ENCODE measurements around the gene ELFN1.

ELFN1 gene

DNA sequence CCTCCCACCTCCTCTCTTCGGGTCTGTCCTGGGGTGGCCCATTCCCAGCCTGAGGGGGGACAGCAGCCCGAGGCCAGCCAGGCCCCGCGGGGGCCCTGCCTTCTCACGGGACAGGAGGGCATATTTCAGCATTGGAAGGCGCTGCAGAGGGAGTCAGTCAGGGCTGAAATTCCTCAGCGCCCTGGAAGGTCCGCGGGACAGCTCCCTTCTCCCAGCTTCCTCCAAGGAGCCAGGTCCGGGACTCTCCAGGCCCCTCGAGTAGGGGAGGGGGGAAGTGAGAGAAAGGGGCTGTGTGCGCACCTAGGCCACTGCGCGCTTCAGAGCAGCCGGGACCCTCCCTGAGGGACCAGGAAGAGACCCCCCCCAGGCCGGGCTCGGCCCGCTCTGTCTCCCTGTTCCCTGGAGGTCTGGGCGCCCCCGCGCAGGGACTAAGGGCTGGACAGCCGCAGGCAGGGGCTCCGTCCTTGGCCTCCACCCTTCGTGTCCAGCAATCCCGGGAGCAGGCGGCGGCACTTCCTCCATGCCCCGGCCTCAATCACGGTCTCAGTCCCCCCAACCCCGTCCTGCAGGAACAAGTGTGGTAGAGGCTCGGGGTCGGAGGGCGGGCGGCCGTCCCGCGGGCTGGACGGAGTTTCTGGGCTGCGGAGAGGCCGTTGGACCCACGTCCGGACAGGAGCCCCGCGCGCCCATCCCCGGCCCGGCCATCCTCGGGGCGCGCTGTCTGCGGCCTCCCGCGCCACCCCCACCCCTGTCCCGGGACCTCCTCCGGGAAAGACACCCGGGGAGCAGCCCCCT is 6.0 kb upstream of the ELFN1 start:
- no peak for DNase-seq (ENCODE audit: low read depth in 2 of 2)

DNA sequence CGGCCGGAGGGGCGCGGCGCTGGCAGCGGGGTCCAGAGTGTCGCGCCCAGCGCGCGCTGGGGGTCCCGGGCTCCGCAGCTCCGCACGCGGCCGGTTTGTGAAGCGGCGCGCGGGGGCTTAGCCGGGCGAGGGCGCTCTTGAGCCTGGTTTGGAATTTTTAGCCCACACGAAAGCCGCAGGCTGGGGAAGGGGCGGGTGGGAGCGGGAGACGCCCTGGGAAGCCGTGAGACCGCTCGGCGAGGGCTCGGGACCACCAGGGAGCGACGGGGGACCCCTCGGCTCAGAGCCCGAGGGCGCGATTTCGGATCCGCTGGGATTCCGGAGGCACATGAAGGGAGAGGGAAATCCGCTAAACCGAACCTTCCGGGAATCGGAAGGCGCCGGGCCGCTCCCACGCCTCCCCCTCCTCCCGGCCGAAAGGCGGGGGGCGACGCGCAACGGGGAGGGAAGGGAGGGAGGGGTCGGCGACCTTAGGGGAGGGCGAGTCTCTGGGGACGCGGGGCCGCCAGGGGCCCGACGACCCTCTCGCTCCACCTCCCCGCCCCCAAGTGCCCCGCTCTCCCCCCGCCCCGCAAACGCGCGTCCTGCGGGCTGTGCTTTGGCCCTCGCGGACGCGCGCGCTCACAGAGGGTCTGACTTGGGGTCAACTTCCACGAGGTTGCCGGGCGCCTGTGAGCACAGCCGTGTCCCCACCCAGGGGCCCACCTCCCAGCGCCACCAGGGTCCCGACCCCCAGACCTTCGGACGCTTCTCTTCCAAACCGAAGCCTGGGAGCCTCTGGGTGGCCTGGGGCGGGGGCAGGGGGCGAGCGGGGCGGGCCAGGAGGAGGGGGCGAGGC is 5.1 kb upstream of the ELFN1 start:
- DNase-seq (ENCODE audit: low read depth in 2 of 2), result no peak

DNA sequence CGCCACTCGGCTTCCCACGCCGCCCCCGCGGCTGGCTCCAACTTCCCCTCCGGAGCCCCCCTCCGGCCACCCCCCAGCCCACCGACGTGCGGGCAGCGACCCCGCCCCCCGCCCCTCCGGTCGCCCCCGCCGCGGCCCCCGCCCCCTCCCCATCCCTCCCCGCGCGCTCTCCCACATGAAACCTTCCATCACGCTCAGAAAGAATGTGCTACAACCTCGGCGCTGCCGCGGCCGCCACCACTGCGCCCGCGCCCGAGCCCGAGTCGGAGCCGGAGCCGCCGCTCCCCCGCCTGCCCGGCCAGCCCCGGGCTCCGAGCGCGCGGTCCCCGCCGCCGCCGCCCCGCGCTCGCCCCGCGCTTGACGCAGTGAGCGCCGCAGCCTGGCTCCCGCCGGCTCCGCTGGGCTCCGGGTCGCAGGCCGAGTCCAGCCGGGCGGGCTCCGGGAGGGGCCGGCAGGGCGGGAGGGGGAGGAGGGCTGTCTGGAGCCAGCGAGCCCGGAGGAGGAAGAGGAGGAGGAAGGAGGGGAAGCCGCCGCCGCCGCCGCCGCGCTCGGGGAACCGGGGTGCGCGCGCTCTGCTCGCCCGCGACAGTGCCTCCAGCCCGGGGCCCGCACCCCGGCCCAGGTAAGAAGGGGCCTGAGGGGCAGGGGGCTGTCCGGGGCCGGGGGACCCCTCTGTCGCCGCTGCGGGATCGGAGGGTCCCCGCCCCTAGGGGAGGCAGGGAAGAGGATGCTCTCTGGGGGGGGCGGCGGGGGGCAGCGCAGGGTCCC is 4.3 kb upstream of the ELFN1 start:
- no peak for DNase-seq (ENCODE audit: low read depth in 2 of 2)

DNA sequence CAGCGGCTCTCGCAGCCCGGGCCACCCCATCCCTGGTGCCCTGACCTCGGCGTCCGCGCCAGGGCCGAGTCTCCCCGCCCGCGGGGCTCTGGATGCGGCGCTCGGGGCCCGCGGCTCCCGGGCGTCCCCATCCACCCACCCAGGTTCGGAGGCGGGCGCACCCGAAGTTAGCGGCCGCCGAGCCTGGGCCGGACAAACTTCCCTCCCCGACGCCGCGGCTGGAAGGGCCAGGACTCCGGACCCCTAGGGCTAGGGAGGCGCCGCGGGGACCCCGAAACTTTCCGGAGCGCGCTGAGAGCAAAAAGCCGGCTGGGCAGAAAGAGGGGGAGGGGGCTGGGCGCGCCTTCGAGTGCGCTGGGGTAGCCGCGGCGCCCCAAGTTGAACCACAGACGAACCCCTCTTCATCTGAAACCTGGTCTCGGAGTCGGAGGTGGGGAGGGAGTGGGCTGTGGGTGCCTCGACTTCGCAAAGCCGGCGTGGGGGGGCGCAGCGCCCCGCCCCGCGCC is 3.7 kb upstream of the ELFN1 start:
- no peak for DNase-seq (ENCODE audit: low read depth in 2 of 2)

DNA sequence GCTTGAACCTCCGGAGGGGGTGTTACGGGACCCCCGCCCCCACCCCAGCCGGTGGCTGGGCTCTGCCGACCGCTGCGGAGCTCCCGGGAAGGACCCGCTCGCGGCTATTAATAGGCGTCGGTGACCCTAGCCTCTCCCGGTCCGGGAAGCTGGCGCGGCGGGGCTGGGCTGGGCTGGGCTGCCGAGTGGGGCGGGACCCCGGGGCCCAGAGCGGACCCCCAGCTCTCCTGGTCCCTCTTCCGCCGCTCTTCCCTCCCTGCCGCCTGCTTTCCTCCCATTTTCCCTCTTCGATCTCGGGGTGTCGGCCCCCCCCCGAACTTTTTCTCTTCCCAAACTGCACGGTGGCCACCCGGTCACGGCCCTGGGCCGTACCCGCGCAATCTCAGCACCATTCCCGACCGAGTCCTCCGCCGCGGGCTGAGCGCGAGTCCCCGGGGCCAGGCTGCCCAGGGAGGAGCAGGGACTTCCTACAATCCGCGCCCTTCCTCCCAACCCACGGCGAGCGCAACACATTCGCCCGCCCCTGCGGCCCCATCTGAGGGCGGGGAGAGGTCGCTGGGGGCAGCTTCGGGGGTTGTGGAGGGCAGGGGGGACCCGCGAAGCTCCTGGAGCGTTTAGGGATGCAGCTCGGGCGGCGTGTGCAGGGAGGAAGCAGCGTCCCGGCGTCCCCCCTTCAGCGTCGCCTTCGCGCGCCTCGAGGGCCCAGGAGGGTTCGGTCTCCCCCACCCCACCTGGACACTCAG is 3.1 kb upstream of the ELFN1 start:
- DNase-seq (ENCODE audit: low read depth in 2 of 2), result no peak

DNA sequence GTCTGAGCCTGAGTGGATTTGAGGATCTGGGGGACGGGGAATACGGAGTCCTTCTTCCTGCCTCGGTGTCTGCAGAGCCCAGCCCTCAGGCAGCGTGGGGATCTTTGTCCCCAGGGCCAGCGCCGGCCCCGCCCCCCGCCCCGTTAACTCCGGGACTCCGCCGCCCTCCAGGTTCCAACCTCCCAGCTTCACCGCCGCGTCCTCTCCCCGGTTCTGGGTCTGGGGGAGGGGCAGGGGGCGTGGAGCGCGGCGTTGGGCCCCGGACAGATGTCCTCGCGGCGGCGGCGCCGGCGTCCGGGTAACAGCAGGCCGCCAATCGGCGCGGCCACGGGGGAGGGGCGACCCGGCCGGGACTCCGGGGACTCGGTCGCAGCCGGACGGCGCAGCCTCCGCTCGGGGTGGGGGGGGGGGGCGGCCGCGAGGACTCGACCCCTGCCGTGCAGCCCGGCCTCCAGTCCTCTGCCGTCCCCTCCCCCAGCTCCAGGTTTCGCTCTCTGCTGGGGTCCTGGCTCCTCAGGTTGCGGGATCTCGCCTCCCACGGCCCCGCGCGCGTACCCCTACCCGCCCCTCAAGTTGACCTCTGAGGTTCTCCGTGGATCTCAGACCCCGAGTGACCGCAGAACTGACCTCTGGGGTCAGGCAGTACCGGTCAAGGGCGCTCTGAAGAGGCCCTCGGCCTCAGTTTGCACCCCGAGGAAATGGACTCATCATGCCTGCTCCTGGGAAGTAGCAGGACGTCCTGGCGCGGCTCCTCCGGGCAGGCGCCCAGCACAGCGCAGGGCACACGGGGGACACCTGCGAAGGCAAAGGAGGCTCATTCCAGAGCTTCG is 2.3 kb upstream of the ELFN1 start:
- DNase-seq (ENCODE audit: low read depth in 2 of 2), result no peak

DNA sequence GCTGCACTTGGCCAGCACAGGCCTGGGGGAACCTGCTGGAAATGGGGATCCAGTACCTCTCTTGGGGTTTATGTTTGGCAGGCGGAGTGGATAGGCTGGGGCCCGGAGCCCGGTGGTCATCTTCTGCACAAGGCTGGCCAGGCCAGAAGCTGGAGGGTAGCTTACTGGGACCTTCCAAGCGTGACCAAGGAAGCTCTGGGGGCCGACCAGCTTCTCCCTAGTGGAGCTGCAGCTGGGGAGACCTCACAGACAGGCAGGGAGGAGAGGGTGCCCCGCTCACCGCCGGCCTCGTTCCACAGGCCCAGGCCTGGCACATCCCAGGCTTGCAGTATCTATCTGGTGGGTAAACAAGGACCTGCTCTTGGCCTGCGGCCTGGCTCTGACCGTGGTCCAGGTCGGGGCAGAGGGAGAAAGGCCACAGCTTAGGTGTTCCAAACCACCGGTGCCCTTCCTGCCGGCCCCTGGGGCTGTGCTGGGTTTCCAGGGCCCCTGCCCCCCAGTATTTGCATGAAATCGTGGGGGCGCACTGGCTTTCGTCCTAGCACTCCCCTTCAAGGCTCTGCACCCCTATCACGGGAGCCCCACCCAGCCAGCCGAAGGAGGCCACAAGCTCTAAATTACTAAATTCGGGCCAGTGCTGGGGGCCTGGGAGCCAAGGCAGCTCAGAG is 1.5 kb upstream of the ELFN1 start:
- no peak for DNase-seq (ENCODE audit: low read depth in 2 of 2)

DNA sequence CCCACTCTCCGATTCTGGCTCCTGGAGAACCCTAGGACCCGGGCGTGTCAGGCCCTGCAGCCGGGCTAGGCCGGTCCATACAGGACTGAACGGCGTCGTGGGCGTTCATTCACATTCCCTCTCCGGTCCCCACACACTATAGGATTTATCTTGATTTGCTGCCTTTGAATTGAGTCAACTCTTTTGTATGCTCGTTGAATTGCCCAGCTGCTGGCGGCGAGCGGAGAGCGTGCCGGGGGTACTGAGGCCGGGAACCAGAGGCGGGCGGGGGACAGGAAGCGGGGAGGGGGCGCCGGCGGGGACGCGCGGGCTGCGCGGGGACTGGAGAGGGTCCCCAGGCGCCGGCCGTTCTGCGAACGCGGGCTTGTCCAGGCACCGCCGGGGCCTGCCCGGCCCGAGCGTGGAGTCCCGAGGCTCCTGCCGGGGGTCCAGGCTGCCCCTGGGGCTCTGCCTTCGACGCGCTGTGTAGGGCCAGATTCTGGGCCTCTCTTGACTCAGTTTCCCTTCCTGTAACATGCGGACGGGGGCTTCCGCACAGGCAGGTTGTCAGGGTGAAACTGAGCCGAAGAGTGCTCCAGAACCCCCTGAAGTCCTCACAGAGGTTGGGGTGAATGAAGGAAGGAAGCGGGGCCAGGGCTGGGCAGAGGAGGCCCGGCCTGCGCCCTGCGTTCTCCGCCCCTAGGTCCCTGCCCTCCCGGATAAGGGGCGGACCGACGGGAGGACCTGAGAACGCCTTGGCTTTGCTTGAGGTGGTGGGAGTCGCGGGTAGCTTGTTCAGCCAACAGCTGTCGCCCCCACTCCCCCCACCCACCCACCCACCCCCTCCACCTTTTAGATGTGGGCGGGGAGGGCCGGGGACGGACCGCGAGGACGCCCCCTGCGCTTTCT is 769 bp upstream of the ELFN1 start:
- no peak for DNase-seq (ENCODE audit: low read depth in 2 of 2)

DNA sequence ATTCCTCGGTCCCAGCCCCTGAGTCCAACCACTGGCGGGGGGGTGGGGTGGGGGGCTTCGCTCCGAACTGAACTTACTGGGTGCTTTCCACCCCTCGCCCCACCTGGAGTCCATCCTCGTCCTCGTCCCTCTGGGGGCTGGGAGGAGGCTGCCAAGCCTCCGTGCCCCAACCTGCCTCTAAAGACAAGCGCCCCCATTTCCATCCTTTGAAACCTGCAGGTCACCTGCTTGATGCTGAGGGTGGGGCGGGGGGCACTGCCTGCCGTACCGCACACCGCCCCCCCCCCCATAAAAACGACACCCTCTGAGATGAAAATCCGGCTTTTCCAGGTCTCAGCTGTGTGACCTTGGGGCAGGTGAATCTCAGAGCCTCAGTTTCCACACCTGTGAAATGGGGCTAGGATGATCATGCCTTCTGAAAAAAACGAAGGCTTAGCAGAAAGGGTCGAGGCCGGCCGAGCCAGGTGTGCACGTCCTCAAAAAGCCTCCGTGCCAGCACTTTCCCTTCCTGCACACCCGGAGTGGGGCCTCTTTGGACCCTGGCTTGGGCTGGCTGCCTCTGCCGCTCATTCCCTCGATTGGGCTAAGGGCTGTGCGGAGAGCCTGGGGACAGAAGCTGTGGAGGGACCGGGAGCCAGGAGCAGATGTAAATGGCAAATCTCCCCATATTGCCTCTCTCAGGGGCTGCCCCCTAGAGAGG is 967 bp downstream of the ELFN1 start:
- DNase-seq (ENCODE audit: low read depth in 2 of 2), result no peak

DNA sequence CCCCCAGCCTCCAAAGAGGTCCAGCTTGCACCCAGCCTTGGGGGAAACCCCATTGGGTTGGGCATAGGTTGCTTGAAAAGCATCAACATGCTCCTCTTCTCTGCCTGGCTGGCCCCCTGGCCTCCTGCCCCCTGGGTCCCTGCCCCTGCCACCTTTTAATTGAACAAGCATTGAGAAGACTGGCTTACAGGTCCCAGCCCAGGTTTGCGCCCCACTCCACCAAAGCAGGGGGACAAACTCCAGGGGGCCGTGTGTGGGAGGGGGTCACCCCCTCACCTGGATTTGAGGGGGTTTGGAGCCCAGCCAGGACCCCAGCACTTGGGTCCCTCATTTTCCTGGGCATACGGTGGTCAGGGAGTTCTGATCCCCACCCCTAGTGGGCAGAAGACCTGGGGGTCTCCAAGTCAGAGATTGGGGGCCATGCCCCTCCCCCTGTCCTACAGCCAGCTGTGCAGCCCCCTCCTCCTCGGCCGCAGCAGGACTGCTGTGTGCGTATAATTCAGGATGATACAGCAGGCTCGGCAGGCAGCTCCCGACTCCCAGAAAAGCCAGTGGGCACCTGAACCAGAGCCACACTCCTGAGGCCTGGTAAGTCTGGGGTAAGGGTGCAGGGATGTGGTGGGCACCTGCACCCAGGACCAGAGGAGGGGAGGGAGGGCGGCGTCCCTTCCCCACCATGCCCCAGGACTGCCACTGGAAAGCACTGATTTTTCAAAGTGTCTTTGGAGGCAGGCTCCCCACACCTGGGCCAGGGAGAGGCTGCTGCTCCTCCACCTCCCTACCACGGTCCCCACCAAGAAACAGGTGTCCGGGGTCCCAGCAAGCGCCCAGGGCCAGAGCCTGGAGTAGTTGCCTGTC is 1.7 kb downstream of the ELFN1 start:
- DNase-seq (ENCODE audit: low read depth in 2 of 2), result no peak

DNA sequence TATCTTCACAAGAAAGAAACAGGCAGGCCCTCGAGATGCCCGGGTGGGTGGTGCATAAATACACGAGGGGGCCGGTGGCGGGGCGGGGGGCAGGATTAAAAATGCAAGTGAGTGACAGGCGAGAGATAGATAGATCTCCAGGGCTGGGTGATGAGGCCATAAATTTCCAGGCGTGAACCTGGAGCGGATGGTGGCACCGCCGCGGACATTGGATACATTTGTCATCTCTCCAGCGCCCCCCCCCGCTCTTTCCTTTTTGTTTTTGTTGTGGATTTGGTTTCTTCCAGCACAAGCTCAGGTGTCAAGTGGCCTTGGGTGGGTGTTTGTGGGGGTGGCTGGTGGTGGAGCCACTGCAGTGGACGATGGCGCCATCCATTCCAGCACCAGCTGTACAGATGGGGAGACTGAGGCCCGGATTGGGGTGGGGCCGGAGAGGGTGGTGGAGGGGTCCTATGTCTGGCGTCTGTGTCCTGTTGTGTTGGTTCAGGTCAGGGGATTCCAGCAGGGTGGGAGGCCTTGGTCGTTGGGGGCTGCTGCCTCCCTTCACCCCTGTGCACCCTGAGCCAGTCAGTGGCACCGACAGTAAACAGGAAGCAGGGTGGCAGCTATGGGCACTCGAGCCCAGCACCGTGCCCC is 2.9 kb downstream of the ELFN1 start:
- no peak for DNase-seq (ENCODE audit: low read depth in 2 of 2)

DNA sequence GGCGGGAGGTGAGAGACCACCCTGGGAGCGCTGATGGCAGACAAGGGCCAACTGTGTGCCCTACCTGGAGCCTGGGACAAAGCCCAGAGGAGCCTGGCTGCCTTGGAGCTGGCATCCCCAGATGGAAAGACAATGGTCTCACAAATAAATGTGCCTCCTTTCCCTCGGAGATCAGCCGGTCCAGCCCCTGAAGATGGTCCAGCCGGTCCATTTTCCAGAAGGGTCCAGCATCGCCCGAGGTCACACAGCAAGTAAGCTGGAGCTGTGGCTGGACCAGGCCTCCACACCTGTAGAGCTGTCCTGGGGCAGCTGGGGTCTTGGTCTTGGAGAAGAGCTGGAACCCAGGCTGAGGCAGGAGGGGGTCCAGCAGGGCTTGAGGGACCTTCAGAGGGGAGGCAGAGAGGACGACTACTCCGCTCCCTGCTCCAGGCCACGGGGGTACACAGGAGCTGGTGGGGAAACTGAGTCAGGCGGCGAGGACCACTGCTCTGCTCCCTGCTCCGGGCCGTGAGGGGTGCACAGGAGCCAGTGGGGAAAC is 3.6 kb downstream of the ELFN1 start:
- no peak for DNase-seq (ENCODE audit: low read depth in 2 of 2)

DNA sequence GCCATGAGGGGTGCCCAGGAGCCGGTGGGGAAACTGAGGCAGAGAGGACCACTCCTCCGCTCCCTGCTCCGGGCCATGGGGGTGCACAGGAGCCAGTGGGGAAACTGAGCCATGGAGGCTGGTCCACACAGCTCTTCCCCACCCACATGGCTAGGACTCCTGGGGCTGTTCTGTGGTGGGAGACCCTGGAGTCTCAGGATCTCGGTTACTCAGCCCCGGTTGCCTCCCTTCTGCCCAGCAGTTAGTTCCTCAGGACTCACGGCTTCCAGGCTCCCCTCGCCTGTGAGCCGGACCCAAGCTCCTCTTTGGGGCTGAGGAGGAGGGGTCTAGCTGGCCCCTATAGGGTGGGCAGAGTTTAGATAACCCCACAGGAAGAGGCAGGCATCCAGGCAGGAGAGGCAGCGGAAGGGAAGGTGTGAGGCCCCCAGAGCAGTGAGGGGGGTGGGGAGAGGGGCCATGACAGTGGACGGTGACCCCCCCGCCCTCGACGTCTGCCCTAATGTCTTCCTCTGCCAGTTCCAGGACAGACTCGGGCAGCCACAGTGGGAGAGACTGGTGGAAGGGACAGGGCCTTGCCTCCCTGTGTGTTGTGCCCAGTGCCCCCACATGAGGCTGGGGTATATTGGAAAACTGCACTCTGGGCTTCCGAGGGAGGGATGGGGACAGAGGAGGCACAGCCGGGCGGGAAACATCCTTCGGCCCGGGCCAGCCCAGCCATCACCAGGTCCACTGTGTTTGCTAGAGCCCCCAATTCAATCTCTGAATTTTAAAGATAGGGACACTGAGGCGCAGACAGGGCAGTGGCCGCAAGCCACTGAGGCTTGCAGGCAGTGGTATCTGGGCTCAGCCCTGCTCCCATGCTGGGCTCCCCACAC is 4.3 kb downstream of the ELFN1 start:
- no peak for DNase-seq (ENCODE audit: low read depth in 2 of 2)

DNA sequence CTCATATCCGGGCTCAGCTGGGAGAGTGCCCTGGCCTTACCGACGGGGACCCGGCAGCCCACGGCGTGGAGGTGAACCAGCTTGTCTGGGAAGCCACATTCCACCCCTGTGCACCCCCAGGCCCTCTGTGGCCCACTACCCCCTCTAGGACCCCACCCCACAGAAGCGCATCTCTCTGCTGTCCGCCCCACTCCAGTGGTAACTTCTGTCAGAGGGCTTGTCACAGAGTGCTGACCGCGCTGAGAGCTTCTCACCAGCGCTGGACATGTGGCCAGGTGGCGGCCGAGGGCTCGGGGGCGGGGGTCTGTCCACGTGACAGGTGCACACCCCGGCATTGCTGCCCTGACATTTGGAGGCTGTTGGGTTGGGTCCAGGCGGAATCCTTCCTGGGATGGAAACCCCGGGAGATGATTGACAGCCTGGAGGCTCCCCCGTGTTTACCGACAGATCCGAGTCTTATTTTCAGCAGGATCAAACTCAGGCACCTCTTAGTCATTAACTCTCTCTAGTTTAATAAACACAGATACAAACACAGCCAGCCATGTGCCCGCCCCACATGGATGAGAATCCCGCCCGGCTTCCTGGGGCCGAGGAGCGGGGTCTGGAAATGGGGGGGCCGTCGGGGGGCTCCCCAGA is 5.1 kb downstream of the ELFN1 start:
- no peak for DNase-seq (ENCODE audit: low read depth in 2 of 2)
